C1 segment of cervical spinal cord (tissue), 14 donors: ENCODE results near the gene FNDC10.

Source experiments
- DNase-seq, 14 donors: peaks; one replicate each; lab custom pipeline; 2025; lab: John Stamatoyannopoulos, UW

FNDC10 gene

GRCh38 chr1:1627829-1628753 lies 28.2 kb upstream of the FNDC10 start:
- DNase-seq, result no peak

- DNase-seq, result no peak
These were observed 27.4 kb upstream of the FNDC10 start for GRCh38 chr1:1627261-1627828.

- DNase-seq, result no peak
These were observed 26.5 kb upstream of the FNDC10 start for GRCh38 chr1:1626207-1627141.

GRCh38 chr1:1625824-1626206 lies 25.9 kb upstream of the FNDC10 start:
- DNase-seq, result no peak

GRCh38 chr1:1625404-1625775 lies 25.5 kb upstream of the FNDC10 start:
- DNase-seq, result no peak

- DNase-seq, result no peak
These were observed 24.8 kb upstream of the FNDC10 start for GRCh38 chr1:1624443-1625403.

GRCh38 chr1:1623631-1624442 lies 23.9 kb upstream of the FNDC10 start:
- no peak for DNase-seq

- DNase-seq, result no peak
These were observed 23.3 kb upstream of the FNDC10 start for GRCh38 chr1:1623181-1623630.

- no peak for DNase-seq
These were observed 22.8 kb upstream of the FNDC10 start for GRCh38 chr1:1622788-1623094.

- no peak for DNase-seq
These were observed 22.3 kb upstream of the FNDC10 start for GRCh38 chr1:1622010-1622787.

- no peak for DNase-seq
These were observed 21.5 kb upstream of the FNDC10 start for GRCh38 chr1:1621173-1622009.

GRCh38 chr1:1620433-1621139 lies 20.7 kb upstream of the FNDC10 start:
- no peak for DNase-seq

- no peak for DNase-seq
These were observed 20.0 kb upstream of the FNDC10 start for GRCh38 chr1:1619917-1620361.

GRCh38 chr1:1618396-1619068 lies 18.6 kb upstream of the FNDC10 start:
- no peak for DNase-seq

- DNase-seq, result no peak
These were observed 18.0 kb upstream of the FNDC10 start for GRCh38 chr1:1617925-1618324.

GRCh38 chr1:1617516-1617915 lies 17.6 kb upstream of the FNDC10 start:
- DNase-seq, result no peak

- no peak for DNase-seq
These were observed 16.9 kb upstream of the FNDC10 start for GRCh38 chr1:1616838-1617237.
